ENCODE results near the gene ORC1.

DNA sequence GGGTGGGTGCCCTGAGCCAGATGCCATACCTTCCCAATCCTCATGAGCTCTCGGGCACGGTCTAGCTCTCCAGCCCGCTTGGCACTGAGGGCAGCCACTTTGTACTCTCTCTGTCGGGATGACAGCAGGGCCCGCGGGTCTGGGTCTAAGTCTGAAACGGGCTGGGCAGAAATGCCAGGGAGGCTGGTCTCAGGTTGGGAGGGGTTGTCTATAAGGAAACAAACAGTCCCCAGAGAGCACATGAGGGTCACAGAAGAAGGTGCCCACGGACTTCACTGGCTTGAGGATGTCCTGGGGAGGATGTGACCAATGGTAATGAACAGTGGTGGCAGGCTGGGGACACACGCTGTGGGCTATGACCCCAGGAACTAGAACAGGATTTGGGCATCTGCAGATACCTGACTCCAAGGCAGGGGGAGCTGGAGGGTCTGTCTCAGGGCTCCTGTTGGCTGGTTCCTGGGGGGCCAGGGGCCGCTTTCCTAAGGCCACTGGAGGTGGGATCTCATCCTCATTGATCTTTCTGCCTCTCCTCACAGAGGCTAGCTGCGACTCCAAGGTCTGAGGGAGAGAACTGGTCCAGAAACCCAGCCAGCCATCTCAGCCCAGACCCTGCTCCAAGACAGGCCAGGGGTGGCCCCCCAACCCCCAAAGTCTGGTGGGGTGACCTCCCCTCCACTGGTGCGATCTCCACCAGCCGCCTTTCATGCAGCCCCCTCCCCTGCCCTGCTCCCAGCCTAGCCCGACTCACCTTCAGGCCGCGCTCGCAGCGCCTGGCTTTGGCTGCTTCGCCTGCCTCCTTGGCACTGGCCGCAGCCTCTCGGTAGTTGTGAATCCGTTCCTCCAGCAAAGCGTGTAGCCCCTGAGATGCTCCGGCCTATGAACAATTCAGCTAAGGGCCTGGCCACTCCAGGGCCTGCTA lies 44.3 kb downstream of the ORC1 start:
- TF ChIP-seq, protein P1, sequence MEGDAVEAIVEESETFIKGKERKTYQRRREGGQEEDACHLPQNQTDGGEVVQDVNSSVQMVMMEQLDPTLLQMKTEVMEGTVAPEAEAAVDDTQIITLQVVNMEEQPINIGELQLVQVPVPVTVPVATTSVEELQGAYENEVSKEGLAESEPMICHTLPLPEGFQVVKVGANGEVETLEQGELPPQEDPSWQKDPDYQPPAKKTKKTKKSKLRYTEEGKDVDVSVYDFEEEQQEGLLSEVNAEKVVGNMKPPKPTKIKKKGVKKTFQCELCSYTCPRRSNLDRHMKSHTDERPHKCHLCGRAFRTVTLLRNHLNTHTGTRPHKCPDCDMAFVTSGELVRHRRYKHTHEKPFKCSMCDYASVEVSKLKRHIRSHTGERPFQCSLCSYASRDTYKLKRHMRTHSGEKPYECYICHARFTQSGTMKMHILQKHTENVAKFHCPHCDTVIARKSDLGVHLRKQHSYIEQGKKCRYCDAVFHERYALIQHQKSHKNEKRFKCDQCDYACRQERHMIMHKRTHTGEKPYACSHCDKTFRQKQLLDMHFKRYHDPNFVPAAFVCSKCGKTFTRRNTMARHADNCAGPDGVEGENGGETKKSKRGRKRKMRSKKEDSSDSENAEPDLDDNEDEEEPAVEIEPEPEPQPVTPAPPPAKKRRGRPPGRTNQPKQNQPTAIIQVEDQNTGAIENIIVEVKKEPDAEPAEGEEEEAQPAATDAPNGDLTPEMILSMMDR (IDR thresholded peaks at IDR 0.05): no peak
- TF ChIP-seq ZFX (IDR thresholded peaks at IDR 0.05; ENCODE audit: borderline replicate concordance): no peak
